Esophagus squamous epithelium (tissue), 5 donors: ENCODE data around the gene PGP. TPM values are rescaled to one million over a fixed set of nuclear protein-coding genes. Genes with fewer than 3 reads are reported as not detected.

Experiments
- DNase-seq: peaks from one replicate; lab custom pipeline; 2025; lab: John Stamatoyannopoulos, UW
- H3K27ac ChIP-seq, 4 donors: fragments of 200-600 bp; sonication (generic); one replicate each; pipeline ENCODE4 v1.5.1; 2016 to 2019; ENCODE audit warnings: mild to moderate bottlenecking in 1 of 4
- H3K27me3 ChIP-seq, 4 donors: fragments of 200-600 bp; sonication (generic); 1 replicate in 3 of 4; 2 replicates in 1 of 4; pipeline versions ENCODE4 v1.5.1 to v1.6.0; 2017 to 2021; ENCODE audit warnings: antibody characterized with exemption in 1 of 4
- H3K36me3 ChIP-seq, 3 donors: fragments of 200-600 bp; sonication (generic); one replicate each; pipeline ENCODE4 v1.5.1; 2016 to 2019
- H3K4me1 ChIP-seq, 3 donors: fragments of 200-600 bp; sonication (generic); one replicate each; pipeline ENCODE4 v1.5.1; 2017 to 2019
- H3K4me3 ChIP-seq, 4 donors: fragments of 200-600 bp; sonication (generic); 1 replicate in 3 of 4; 2 replicates in 1 of 4; pipeline ENCODE4 v1.5.1; 2016 to 2019; ENCODE audit warnings: mild to moderate bottlenecking in 2 of 4, moderate library complexity in 1 of 4
- H3K9me3 ChIP-seq, 3 donors: fragments of 200-600 bp; sonication (generic); one replicate each; pipeline ENCODE4 v1.5.1; 2016 to 2019
- POLR2A ChIP-seq, 4 donors: fragments of 450-650 bp; IDR thresholded peaks; one replicate each; pipeline ENCODE4 v1.6.1; 2017; ENCODE audit warnings: antibody characterized with exemption in 4 of 4, mild to moderate bottlenecking in 4 of 4, moderate library complexity in 3 of 4
- WGBS, 2 donors: methylation state at CpG; one replicate each; pipeline ENCODE4 v1.1.5; 2018; 5-methylcytosine and 5-hydroxymethylcytosine counted together
- intact Hi-C: fragments of 100-400 bp; cut with DNase I; formaldehyde crosslinking; loops from one replicate; pipeline ENCODE4 v1.15.0; 2022
- total RNA-seq, 4 donors: library from RNA; depleted of rRNA; stranded (reverse); fragments of >200 nt; gene quantifications; one replicate each; pipeline ENCODE4 v1.1.0, GENCODE V29; 2016
- TF ChIP-seq, protein P1 (sequence below), 6 experiments: fragments of 450-650 bp in 4 of 6; fragments of 200-600 bp in 2 of 6; sonication (generic) in 2 of 6; IDR thresholded peaks; one replicate each; pipeline ENCODE4 v1.5.1; 2016 to 2019; ENCODE audit warnings: antibody characterized with exemption in 6 of 6, mild to moderate bottlenecking in 4 of 6, moderate library complexity in 4 of 6
- donor health status: DM: yes; HTN: yes; CAD: no.

Gene PGP
- total RNA-seq, 4 donors from 2014 or later, result 5.5 to 14.2 (median 7.4) TPM

GRCh38 chr16:2187212-2187611 is 27.4 kb downstream of the PGP start:
- no peak for DNase-seq
- peaks cover 0 to 3% (median 0%) of the 10 kb centered on the region in 4 donors for H3K27me3 ChIP-seq
- H3K4me1 ChIP-seq, result peaks cover 0 to 15% (median 0%) of the 10 kb centered on the region in 3 donors
- H3K27ac ChIP-seq, result no peak overlapping the region
- no peak for TF ChIP-seq POLR2A (IDR thresholded peaks at IDR 0.05)
- TF ChIP-seq, protein P1, sequence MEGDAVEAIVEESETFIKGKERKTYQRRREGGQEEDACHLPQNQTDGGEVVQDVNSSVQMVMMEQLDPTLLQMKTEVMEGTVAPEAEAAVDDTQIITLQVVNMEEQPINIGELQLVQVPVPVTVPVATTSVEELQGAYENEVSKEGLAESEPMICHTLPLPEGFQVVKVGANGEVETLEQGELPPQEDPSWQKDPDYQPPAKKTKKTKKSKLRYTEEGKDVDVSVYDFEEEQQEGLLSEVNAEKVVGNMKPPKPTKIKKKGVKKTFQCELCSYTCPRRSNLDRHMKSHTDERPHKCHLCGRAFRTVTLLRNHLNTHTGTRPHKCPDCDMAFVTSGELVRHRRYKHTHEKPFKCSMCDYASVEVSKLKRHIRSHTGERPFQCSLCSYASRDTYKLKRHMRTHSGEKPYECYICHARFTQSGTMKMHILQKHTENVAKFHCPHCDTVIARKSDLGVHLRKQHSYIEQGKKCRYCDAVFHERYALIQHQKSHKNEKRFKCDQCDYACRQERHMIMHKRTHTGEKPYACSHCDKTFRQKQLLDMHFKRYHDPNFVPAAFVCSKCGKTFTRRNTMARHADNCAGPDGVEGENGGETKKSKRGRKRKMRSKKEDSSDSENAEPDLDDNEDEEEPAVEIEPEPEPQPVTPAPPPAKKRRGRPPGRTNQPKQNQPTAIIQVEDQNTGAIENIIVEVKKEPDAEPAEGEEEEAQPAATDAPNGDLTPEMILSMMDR (IDR thresholded peaks at IDR 0.05), result no peak
- intact Hi-C loops, result no loop called here
- H3K9me3 ChIP-seq, result no peaks in the 10 kb centered on the region
- H3K4me3 ChIP-seq, result no peak overlapping the region
- no peaks in the 10 kb centered on the region for H3K36me3 ChIP-seq
- WGBS, 2 donors, result 84 to 92% methylated on average over 6 of the region's 17 CpGs

DNA sequence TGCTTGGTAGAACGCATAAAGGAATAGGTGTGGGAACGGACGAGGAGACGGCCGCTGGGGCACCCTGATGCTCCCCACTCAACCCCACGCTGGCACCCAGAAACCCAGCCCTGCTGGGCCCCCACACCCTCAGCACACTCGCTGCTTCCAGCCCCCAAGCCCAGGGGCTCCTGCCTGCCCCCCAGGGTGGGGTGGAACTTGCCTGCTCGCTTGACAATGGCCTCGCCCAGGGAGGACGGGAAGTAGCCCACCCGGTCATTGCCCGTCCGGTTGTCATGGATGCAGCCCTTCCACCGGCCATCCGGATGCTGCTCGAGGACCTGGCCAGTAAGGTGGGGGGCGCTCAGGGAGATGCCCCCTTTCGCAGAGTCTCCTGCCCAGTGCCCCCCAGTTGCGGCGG is 28.1 kb downstream of the PGP start:
- no peaks in the 10 kb centered on the region for H3K9me3 ChIP-seq
- intact Hi-C loops, result no loop called here
- DNase-seq, result no peak
- no peak for TF ChIP-seq POLR2A (IDR thresholded peaks at IDR 0.05)
- TF ChIP-seq, protein P1 (IDR thresholded peaks at IDR 0.05), result no peak
- no peak overlapping the region for H3K27ac ChIP-seq
- H3K36me3 ChIP-seq, result no peaks in the 10 kb centered on the region
- H3K4me3 ChIP-seq, result no peak overlapping the region
- no peaks in the 10 kb centered on the region for H3K27me3 ChIP-seq
- 76 to 89% methylated on average over 2 to 9 of the region's 20 CpGs for WGBS, 2 donors
- peaks cover 0 to 15% (median 0%) of the 10 kb centered on the region in 3 donors for H3K4me1 ChIP-seq

DNA sequence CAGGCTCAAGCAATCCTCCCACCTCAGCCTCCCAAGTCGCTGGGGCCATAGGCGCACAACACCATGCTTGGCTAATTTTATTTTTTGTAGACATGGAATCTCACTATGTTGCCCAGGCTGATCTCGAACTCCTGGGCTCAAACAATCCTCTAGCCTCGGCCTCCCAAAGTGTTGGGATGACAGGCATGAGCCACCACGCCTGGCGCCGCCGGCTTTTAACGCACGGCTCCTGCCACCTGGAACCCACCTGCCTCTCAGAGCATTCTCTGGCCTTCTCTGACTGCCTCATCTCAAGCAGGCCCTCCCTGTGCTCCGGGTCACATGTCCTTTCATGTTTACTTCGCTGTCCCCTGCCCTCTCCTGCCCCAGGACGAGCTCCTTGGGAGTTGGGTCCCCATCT is 28.6 kb downstream of the PGP start:
- H3K36me3 ChIP-seq, result no peaks in the 10 kb centered on the region
- intact Hi-C loops, result no loop called here
- no peaks in the 10 kb centered on the region for H3K27me3 ChIP-seq
- H3K27ac ChIP-seq, result no peak overlapping the region
- no peak overlapping the region for H3K4me3 ChIP-seq
- TF ChIP-seq POLR2A (IDR thresholded peaks at IDR 0.05), result no peak
- TF ChIP-seq, protein P1 (IDR thresholded peaks at IDR 0.05), result no peak
- WGBS, 2 donors, result 87 to 90% methylated on average over 11 to 13 of the region's 13 CpGs
- no peaks in the 10 kb centered on the region for H3K9me3 ChIP-seq
- DNase-seq, result no peak
- H3K4me1 ChIP-seq, result peaks cover 0 to 13% (median 0%) of the 10 kb centered on the region in 3 donors

- Histone ChIP-seq H3K27ac (no peak overlapping the region), H3K9me3 (no peaks in the 10 kb centered on the region), H3K36me3 (no peaks in the 10 kb centered on the region), H3K4me3 (no peak overlapping the region), H3K4me1 (peaks cover 0 to 2% (median 0%) of the 10 kb centered on the region in 3 donors), H3K27me3 (no peaks in the 10 kb centered on the region)
- intact Hi-C loops, result no loop called here
- TF ChIP-seq, protein P1 (IDR thresholded peaks at IDR 0.05), result no peak
- no peak for TF ChIP-seq POLR2A (IDR thresholded peaks at IDR 0.05)
- no peak for DNase-seq
- WGBS, 2 donors, result 100% methylated on average over 1 of the region's 20 CpGs; no CpG with 5 or more reads in 1 of the 2 donors
Measured at GRCh38 chr16:2184962-2185361, 29.7 kb downstream of the PGP start.

- Histone ChIP-seq H3K4me3 (no peak overlapping the region), H3K4me1 (peaks cover 0 to 6% (median 3%) of the 10 kb centered on the region in 3 donors), H3K27ac (no peak overlapping the region), H3K36me3 (no peaks in the 10 kb centered on the region), H3K27me3 (no peaks in the 10 kb centered on the region), H3K9me3 (no peaks in the 10 kb centered on the region)
- DNase-seq, result no peak
- TF ChIP-seq POLR2A (IDR thresholded peaks at IDR 0.05), result no peak
- TF ChIP-seq, protein P1 (IDR thresholded peaks at IDR 0.05), result no peak
- 73 to 82% methylated on average over 9 to 10 of the region's 19 CpGs for WGBS, 2 donors
- intact Hi-C loops, result no loop called here
Measured at GRCh38 chr16:2184346-2184745, 30.3 kb downstream of the PGP start.
